Left lung (tissue), 10 donors: ENCODE data around the gene RAB43. TPM values are rescaled to one million over a fixed set of nuclear protein-coding genes. Genes with fewer than 3 reads are reported as not detected.
A peak's percentile ranks its signal among the peaks of the same experiment; 100 is the strongest.
"Not testable (repeated sequence)": the region's sequence is repeated elsewhere in the genome, so short reads cannot be mapped to it uniquely, and the experiment has no call there.

Experiments used
- ATAC-seq: fragments of 200-7000 bp; cut with Tn5 transposase; one replicate; pipeline ENCODE4 v1.9.1; 2020; ENCODE audit warnings: moderate library complexity
- DNase-seq, 4 donors: peaks; one replicate each; pipeline ENCODE4 v3.0.0-alpha.2; 2013 to 2020
- H3K27ac ChIP-seq, 2 donors: fragments of 200-600 bp; sonication (generic) in 1 of 2; one replicate each; pipeline versions ENCODE4 v1.5.0 to v1.8.0; 2020 to 2021
- H3K27me3 ChIP-seq, 2 donors: fragments of 200-600 bp; sonication (generic) in 1 of 2; one replicate each; pipeline versions ENCODE4 v1.5.0 to v1.8.0; 2020 to 2021
- H3K36me3 ChIP-seq, 2 donors: fragments of 200-600 bp; sonication (generic) in 1 of 2; one replicate each; pipeline versions ENCODE4 v1.5.0 to v1.8.0; 2020 to 2021
- H3K4me1 ChIP-seq, 2 donors: fragments of 200-600 bp; one replicate each; pipeline ENCODE4 v1.8.0; 2021
- H3K4me3 ChIP-seq, 2 donors: fragments of 200-600 bp; sonication (generic) in 1 of 2; one replicate each; pipeline versions ENCODE4 v1.5.0 to v1.8.0; 2020 to 2021; ENCODE audit warnings: mild to moderate bottlenecking in 1 of 2
- H3K9me3 ChIP-seq, 2 donors: fragments of 200-600 bp; sonication (generic) in 1 of 2; one replicate each; pipeline versions ENCODE4 v1.5.0 to v1.8.0; 2020 to 2021
- CTCF ChIP-seq, 2 donors: fragments of 200-600 bp; sonication (generic) in 1 of 2; IDR thresholded peaks; one replicate each; pipeline versions ENCODE4 v1.5.0 to v1.8.0; 2021; ENCODE audit warnings: antibody characterized with exemption in 2 of 2
- intact Hi-C, 2 donors: fragments of 100-400 bp; cut with DNase I; formaldehyde crosslinking; loops; one replicate each; pipeline versions ENCODE4 v1.11.2 to v1.14.2; 2022
- polyA plus RNA-seq, 6 donors: library from polyadenylated mRNA; unstranded; fragments of 120-200 nt; gene quantifications; one replicate each; pipeline ENCODE4 v1.2.1, GENCODE V29; 2013; ENCODE audit not compliant: insufficient read length in 6 of 6
- total RNA-seq, 2 donors: library from RNA; stranded (reverse); fragmentation: NEBNext Ultra II Directional; extraction: Animal tissue kit (Norgen Biotek cat#: 25700); gene quantifications; one replicate each; pipeline ENCODE4 v1.2.1, GENCODE V29; 2021
- donor health status: DM: no; HTN: yes; CAD: no.
- donor health status: DM: no; HTN: no; CAD: no.

Gene RAB43
- total and polyA plus RNA-seq, 8 donors, result 5.8 to 30.6 (median 10.2) TPM

- no peak overlapping the region for H3K27ac ChIP-seq
- H3K36me3 ChIP-seq, result peaks cover 0 to 37% of the 10 kb centered on the region in 2 donors
- no peaks in the 10 kb centered on the region for H3K27me3 ChIP-seq
- no peak for ATAC-seq
- no peak overlapping the region for H3K4me3 ChIP-seq
- TF ChIP-seq CTCF (IDR thresholded peaks at IDR 0.05), result no peak
- DNase-seq, result no peak
- intact Hi-C loops, result no loop called here
- H3K4me1 ChIP-seq, result peaks cover 0 to 12% of the 10 kb centered on the region in 2 donors
- no peaks in the 10 kb centered on the region for H3K9me3 ChIP-seq
Observed at GRCh38 chr3:129104051-129104450, 17.6 kb downstream of the RAB43 start.

DNA sequence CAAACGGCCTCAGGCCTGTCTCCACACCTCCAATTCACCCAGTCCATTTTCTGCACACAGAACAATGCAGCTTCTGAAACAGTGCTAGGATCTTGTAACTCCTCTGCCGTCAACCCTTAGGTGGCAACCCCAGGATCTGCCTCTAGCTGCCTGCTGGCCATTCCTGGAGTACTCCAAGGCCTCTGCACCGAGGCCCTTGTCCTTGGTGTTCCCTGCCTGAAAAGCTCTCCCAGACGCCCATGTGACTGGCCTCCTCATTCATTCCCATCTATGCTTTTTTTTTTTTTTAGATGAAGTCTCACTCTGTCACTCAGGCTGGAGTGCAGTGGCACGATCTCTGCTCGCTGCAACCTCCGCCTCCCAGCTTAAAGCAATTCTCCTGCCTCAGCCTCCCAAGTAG lies 18.3 kb downstream of the RAB43 start:
- Histone ChIP-seq H3K4me1 (peaks cover 0 to 12% of the 10 kb centered on the region in 2 donors), H3K27me3 (no peaks in the 10 kb centered on the region), H3K36me3 (peaks cover 0 to 38% of the 10 kb centered on the region in 2 donors), H3K9me3 (no peaks in the 10 kb centered on the region), H3K27ac (no peak overlapping the region), H3K4me3 (no peak overlapping the region)
- TF ChIP-seq CTCF (IDR thresholded peaks at IDR 0.05), result no peak
- DNase-seq, result no peak
- intact Hi-C loops, result no loop called here
- ATAC-seq, result no peak

DNA sequence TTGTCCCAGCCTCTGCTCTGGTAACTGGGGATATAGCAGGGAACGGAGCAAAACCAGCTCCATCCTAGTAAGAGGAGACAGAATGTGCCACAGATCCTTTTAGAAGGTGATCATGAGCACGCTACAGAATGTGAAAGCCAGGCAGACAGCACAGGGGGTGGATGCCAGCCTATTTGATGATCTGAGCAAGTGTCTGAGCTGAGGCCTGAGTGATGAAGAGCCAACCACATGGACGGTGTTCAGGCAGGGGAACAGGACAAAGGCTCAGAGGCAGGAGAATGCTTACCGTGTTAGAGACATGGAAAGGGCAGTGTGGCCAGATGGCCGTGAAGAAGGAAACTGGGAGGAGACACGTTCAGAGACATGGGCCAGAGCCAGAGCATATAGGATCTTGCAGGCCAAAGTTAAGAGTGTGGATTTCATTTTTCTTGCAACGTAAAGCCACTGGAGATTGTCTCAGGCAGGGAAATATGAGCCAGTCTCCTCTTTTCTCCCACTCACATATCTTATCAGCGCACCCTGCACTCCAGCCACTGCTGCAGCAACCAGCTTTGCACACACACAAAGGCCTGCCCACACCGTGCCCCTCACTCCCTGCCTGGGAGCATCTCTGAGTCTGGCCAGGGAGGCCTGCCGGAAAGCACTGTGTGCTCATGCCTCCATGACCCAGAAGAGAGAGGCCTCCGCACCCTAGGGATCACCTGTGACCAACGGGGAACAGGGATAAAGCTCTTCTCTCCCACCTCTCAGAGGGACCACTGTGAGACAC lies 20.1 kb downstream of the RAB43 start:
- H3K9me3 ChIP-seq, result no peaks in the 10 kb centered on the region
- no peak overlapping the region for H3K27ac ChIP-seq
- DNase-seq (no peak), ATAC-seq (no peak)
- H3K4me1 ChIP-seq, result peaks cover 0 to 3% of the 10 kb centered on the region in 2 donors
- peaks cover 0 to 40% of the 10 kb centered on the region in 2 donors for H3K36me3 ChIP-seq
- H3K27me3 ChIP-seq, result no peaks in the 10 kb centered on the region
- no peak for TF ChIP-seq CTCF (IDR thresholded peaks at IDR 0.05)
- no peak overlapping the region for H3K4me3 ChIP-seq
- intact Hi-C loops, result no loop called here

DNA sequence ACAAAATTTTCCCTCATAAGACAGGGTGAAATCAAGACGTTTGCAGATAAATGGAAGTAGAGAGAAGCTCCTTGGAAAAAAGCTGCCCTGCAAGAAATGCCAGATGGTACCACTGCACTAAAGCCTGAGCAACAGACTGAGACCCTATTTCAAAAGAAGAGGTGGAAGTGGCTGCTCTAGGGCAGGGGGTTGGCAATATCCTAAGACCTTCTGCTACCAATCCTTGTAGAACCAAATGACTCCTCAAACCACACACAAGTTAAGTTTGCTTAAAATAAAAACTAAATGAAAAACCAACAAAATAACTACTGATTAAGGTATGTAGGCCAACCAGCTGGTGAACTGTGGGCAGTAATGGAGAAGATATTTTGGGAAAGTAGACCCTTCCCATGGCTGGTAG lies 21.3 kb downstream of the RAB43 start:
- ATAC-seq, result no peak
- Histone ChIP-seq H3K4me1 (no peaks in the 10 kb centered on the region), H3K9me3 (no peaks in the 10 kb centered on the region), H3K27me3 (no peaks in the 10 kb centered on the region), H3K27ac (no peak overlapping the region), H3K4me3 (no peak overlapping the region), H3K36me3 (peaks cover 0 to 40% of the 10 kb centered on the region in 2 donors)
- no peak for TF ChIP-seq CTCF (IDR thresholded peaks at IDR 0.05)
- intact Hi-C loops, result no loop called here
- no peak for DNase-seq

DNA sequence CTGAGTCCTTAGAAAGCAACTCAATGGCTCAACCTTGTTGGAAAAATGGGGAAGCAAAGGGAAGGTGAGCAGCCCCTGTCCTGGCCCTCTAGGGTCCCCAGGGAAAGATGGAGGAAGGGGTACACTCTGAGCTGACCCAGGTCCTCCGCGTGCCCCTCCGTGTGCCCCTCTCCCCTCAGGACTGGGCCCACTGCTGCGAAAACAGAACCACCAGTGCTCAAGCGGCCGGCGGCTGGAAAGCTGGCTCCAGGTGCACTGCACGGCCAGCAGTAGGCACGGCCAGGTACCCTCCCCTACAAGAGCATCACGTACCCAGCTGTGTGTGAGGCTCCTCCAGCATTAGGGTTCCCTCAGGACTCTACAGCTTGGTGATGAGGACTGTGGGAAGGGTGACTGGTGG lies 26.3 kb downstream of the RAB43 start:
- Histone ChIP-seq H3K36me3 (peaks cover 0 to 70% of the 10 kb centered on the region in 2 donors), H3K9me3 (no peaks in the 10 kb centered on the region), H3K4me1 (no peaks in the 10 kb centered on the region), H3K4me3 (no peak overlapping the region), H3K27ac (no peak overlapping the region), H3K27me3 (no peaks in the 10 kb centered on the region)
- no peak for TF ChIP-seq CTCF (IDR thresholded peaks at IDR 0.05)
- DNase-seq, result no peak
- intact Hi-C loops, result no loop called here
- no peak for ATAC-seq

GRCh38 chr3:129088312-129088711 lies 33.3 kb downstream of the RAB43 start:
- intact Hi-C loops, H3K27ac ChIP-seq, H3K27me3 ChIP-seq, DNase-seq, H3K9me3 ChIP-seq, H3K4me1 ChIP-seq, H3K4me3 ChIP-seq: not testable (repeated sequence)
- ATAC-seq, result peak; percentile 19
- peaks cover 0 to 25% of the 10 kb centered on the region in 2 donors for H3K36me3 ChIP-seq

DNA sequence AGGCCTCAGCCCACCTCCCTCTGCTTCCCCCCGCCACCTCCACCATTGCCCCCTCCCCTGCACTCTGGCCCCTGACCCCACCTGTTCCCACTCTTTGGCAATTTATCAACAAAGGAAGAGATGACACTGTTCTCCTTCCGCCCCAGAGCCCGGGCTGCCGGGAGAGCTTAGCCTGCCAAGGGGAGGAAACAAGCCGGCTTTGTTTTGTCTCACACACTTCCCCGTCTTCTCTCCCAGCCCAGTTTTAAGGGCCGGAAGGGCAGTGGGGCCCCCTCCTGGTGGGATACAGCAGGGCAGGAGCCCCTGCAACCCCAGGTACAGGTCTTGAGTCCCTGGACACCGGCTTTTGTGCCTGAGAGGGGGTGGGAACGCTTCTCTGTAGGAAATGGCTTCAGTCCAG lies 33.7 kb downstream of the RAB43 start:
- H3K4me3 ChIP-seq, result not testable (repeated sequence)

More for the DNA sequence above, 33.7 kb downstream of the RAB43 start:
- H3K4me1 ChIP-seq, intact Hi-C loops, H3K27ac ChIP-seq, H3K9me3 ChIP-seq, H3K27me3 ChIP-seq: not testable (repeated sequence)
- peak; percentile 93 for ATAC-seq
- H3K36me3 ChIP-seq, result peaks cover 0 to 21% of the 10 kb centered on the region in 2 donors
- peak in 2 of 4 donors; percentile 50 to 54 for DNase-seq
